A673 (cell line): ENCODE results near the gene CST9. TPM values are rescaled to one million over a fixed set of nuclear protein-coding genes. Genes with fewer than 3 reads are reported as not detected.

Source experiments
- BruUV-seq: library from RNA; stranded (reverse); fragments of 400-500 nt; replicated peaks from 2 replicates; lab custom pipeline; 2021; lab: Mats Ljungman, UMichigan
- CTCF ChIA-PET: fragments of 300-600 bp; sonication (Branson Sonifier 250); formaldehyde crosslinking; loops from one replicate; lab custom pipeline; 2022; ENCODE audit warnings: antibody characterized with exemption; lab: Charles Lee
- POLR2A ChIA-PET: fragments of 300-600 bp; sonication (Branson Sonifier 250); formaldehyde crosslinking; loops from one replicate; lab custom pipeline; 2022; ENCODE audit warnings: antibody characterized with exemption; ENCODE audit not compliant: low non-redundant PET; lab: Charles Lee
- DNase-seq: peaks from one replicate; pipeline ENCODE4 v3.0.0-alpha.2; 2015; ENCODE audit warnings: low spot score
- H3K27ac ChIP-seq: fragments of 200-600 bp; sonication (generic); 2 replicates; pipeline ENCODE4 v1.5.1; 2016; ENCODE audit warnings: mixed run types, low read depth, mild to moderate bottlenecking, mixed read lengths, antibody characterized with exemption, low read length; ENCODE audit not compliant: poor library complexity, severe bottlenecking
- H3K27me3 ChIP-seq: fragments of 200-600 bp; sonication (generic); replicated peaks from 2 replicates; pipeline ENCODE4 v1.6.1; 2017; ENCODE audit warnings: mixed run types, low read depth, mild to moderate bottlenecking, mixed read lengths, antibody characterized with exemption, low read length; ENCODE audit not compliant: insufficient read depth, poor library complexity
- H3K36me3 ChIP-seq: fragments of 200-600 bp; sonication (generic); 2 replicates; pipeline ENCODE4 v1.6.1; 2016; ENCODE audit warnings: mixed run types, mild to moderate bottlenecking, mixed read lengths, antibody characterized with exemption, low read length; ENCODE audit not compliant: insufficient read depth, poor library complexity, severe bottlenecking
- H3K4me1 ChIP-seq: fragments of 200-600 bp; sonication (generic); 2 replicates; pipeline ENCODE4 v1.6.1; 2017; ENCODE audit warnings: mixed run types, mild to moderate bottlenecking, mixed read lengths, antibody characterized with exemption, low read length; ENCODE audit not compliant: insufficient read depth, poor library complexity, severe bottlenecking
- H3K4me3 ChIP-seq: fragments of 200-600 bp; sonication (generic); 2 replicates; pipeline ENCODE4 v1.5.1; 2016; ENCODE audit warnings: low read depth, mixed run types, mild to moderate bottlenecking, mixed read lengths, low read length; ENCODE audit not compliant: poor library complexity, severe bottlenecking
- H3K9me3 ChIP-seq: fragments of 200-600 bp; sonication (generic); 2 replicates; pipeline ENCODE4 v1.6.1; 2016; ENCODE audit warnings: mixed run types, low read depth, mild to moderate bottlenecking, mixed read lengths, antibody characterized with exemption, low read length; ENCODE audit not compliant: poor library complexity, severe bottlenecking
- CTCF ChIP-seq: fragments of 300-800, 200-600 bp; sonication (generic); conservative IDR thresholded peaks from 2 replicates; pipeline ENCODE4 v1.5.1; 2017; ENCODE audit warnings: low read depth, mild to moderate bottlenecking, antibody characterized with exemption, low read length, moderate library complexity, mixed read lengths
- EZH2 ChIP-seq: fragments of 200-600 bp; sonication (generic); IDR thresholded peaks from 2 replicates; pipeline ENCODE4 v1.6.1; 2017; ENCODE audit warnings: borderline replicate concordance, low read depth, mild to moderate bottlenecking, mixed read lengths, antibody characterized with exemption, low read length; ENCODE audit not compliant: poor library complexity, severe bottlenecking
- intact Hi-C: fragments of 100-400 bp; cut with micrococcal nuclease; formaldehyde crosslinking; loops from one replicate; pipeline ENCODE4 v1.10.0; 2022; ENCODE audit not compliant: unreplicated experiment
- total RNA-seq: library from RNA; stranded (reverse); gene quantifications from 2 replicates; pipeline ENCODE4 v1.2.3, GENCODE V29; 2021

Gene CST9
- total RNA-seq, 1 experiment from 2014 or later = not detected

DNA sequence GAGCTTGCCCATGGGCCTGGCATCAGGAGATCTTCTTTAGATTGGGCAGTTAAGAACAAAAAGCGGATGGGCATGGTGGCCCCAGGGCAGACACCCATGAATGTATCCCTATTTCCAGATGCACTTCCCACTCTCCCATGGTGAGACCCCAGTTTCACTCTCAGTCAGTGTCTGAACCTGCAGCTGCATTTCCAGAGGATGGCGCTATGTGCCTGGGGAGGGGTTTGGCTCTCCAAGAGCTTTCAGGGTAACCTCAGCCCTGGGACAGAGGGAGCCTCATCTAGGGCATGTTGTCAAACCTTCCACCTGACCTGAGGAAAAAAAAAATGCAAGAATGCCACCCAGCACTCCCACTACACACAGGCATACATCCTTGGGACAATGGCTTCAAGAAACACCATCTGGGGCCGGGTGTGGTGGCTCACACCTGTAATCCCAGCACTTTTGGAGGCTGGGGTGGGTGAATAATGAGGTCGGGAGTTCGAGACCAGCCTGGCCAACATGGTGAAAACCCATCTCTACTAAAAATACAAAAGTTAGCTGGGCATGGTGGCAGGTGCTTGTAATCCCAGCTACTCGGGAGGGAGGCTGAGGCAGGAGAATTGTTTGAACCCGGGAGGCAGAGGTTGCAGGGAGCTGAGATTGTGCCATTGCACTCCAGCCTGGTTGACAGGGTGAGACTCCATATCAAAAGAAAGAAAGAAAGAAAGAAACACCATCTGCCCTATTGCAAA is 39.4 kb downstream of the CST9 start:
- intact Hi-C loops = no loop called here
- no peaks in the 10 kb centered on the region for H3K4me1 ChIP-seq
- DNase-seq = no peak
- no peaks in the 10 kb centered on the region for H3K27me3 ChIP-seq
- no peak overlapping the region for H3K4me3 ChIP-seq
- TF ChIP-seq CTCF (no peak), EZH2 (no peak)
- H3K9me3 ChIP-seq = no peaks in the 10 kb centered on the region
- CTCF ChIA-PET = no interaction called here
- POLR2A ChIA-PET = no interaction called here
- H3K27ac ChIP-seq = no peak overlapping the region
- no peaks in the 10 kb centered on the region for H3K36me3 ChIP-seq
- BruUV-seq = no TSS peak

DNA sequence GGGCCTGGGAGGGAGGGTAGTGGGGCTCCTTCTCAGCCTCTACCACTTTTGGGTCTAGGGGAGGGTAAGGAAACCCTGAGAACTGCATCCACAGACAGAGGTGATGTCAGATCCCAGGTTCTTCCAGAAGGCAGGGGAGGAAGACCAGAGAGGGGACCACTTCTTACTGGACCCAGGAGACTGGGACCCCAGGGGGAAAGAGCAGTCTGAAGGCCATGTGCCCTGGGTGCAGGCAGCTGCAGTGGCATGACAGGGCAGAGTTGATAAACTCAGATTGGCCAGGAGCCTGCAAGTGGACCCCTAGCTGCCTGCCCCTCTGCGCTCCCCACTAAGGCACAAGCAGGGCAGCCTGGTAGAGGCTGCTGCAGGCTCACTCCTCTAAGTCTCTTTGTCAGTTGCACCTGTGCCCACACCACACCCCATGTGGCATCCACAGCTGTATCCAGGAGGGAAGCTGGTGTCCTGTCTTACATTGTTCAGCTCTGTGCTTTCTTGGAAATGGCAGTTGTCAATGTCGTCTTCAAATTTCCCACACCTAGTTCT is 40.1 kb downstream of the CST9 start:
- DNase-seq = no peak

DNA sequence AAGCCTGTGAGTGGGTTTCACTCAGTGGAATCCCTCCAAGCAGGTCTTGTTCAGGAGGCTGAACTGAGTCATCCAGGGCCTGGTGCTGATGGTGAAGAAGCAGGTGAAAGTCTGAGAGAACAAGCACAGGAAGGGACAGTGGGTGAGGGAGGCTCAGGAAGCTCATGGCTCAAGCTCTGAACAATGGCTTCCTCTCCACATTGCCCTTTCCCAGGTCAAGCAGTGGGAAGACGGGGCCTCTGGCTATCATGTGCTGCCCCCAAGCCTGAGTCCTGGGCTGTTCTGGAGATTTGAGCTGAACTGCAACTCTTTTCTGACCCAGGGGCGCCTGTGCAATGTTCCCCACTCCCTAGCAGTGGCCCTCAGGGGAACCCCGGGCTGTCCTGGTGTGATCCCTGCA is 40.8 kb downstream of the CST9 start:
- intact Hi-C loops = no loop called here
- H3K27me3 ChIP-seq = no peaks in the 10 kb centered on the region
- H3K27ac ChIP-seq = no peak overlapping the region
- DNase-seq = no peak
- no peak overlapping the region for H3K4me3 ChIP-seq
- no peaks in the 10 kb centered on the region for H3K4me1 ChIP-seq
- no peak for TF ChIP-seq EZH2
- no peak for TF ChIP-seq CTCF
- ChIA-PET CTCF (no interaction called here), POLR2A (no interaction called here)
- no peaks in the 10 kb centered on the region for H3K36me3 ChIP-seq
- H3K9me3 ChIP-seq = no peaks in the 10 kb centered on the region
- no TSS peak for BruUV-seq

More for the DNA sequence above, 40.1 kb downstream of the CST9 start:
- no peaks in the 10 kb centered on the region for H3K36me3 ChIP-seq
- no peaks in the 10 kb centered on the region for H3K4me1 ChIP-seq
- intact Hi-C loops = no loop called here
- no TSS peak for BruUV-seq
- H3K4me3 ChIP-seq = no peak overlapping the region
- no peak overlapping the region for H3K27ac ChIP-seq
- no peaks in the 10 kb centered on the region for H3K27me3 ChIP-seq
- no peaks in the 10 kb centered on the region for H3K9me3 ChIP-seq
- POLR2A ChIA-PET = no interaction called here
- CTCF ChIA-PET = no interaction called here
- TF ChIP-seq EZH2 = no peak
- TF ChIP-seq CTCF = no peak
